GM19397 (cell line): ENCODE results near the gene PMM1.
"Not testable (repeated sequence)": the region's sequence is repeated elsewhere in the genome, so short reads cannot be mapped to it uniquely, and the experiment has no call there.

Experiments
- ATAC-seq: cut with Tn5 transposase; IDR thresholded peaks from one replicate; pipeline ENCODE4 v1.9.1; 2021; ENCODE audit warnings: mild to moderate bottlenecking, moderate library complexity; ENCODE audit not compliant: unreplicated experiment

Gene PMM1

GRCh38 chr22:41564563-41564962 lies 25.1 kb downstream of the PMM1 start:
- ATAC-seq: no peak

- ATAC-seq: no peak
These were observed 26.5 kb downstream of the PMM1 start for GRCh38 chr22:41563051-41563711.

GRCh38 chr22:41562461-41562860 lies 27.2 kb downstream of the PMM1 start:
- ATAC-seq: no peak

GRCh38 chr22:41561788-41562187 lies 27.9 kb downstream of the PMM1 start:
- ATAC-seq: no peak

GRCh38 chr22:41561335-41561734 lies 28.3 kb downstream of the PMM1 start:
- no peak for ATAC-seq

- no peak for ATAC-seq
These were observed 29.6 kb downstream of the PMM1 start for GRCh38 chr22:41560095-41560471.

GRCh38 chr22:41558241-41558630 lies 31.4 kb downstream of the PMM1 start:
- not testable (repeated sequence) for ATAC-seq

GRCh38 chr22:41557401-41558240 lies 32.0 kb downstream of the PMM1 start:
- ATAC-seq: no peak

- no peak for ATAC-seq
These were observed 33.1 kb downstream of the PMM1 start for GRCh38 chr22:41556561-41556960.

- ATAC-seq: no peak
These were observed 34.2 kb downstream of the PMM1 start for GRCh38 chr22:41555325-41555982.

- no peak for ATAC-seq
These were observed 37.6 kb downstream of the PMM1 start for GRCh38 chr22:41551877-41552582.

- no peak for ATAC-seq
These were observed 38.6 kb downstream of the PMM1 start for GRCh38 chr22:41550952-41551491.

- no peak for ATAC-seq
These were observed 40.8 kb downstream of the PMM1 start for GRCh38 chr22:41548830-41549211.

- ATAC-seq: no peak
These were observed 44.8 kb downstream of the PMM1 start for GRCh38 chr22:41544671-41545476.

- peak; percentile 93 for ATAC-seq
These were observed 45.6 kb downstream of the PMM1 start, which contains the start of gene POLR3H for GRCh38 chr22:41543854-41544670. POLR3H (minus strand) TSS chr22:41544470; CDS start chr22:41544101, 369 bp downstream.

- ATAC-seq: no peak
These were observed 47.4 kb downstream of the PMM1 start for GRCh38 chr22:41542224-41542623.

GRCh38 chr22:41541484-41541883 lies 48.2 kb downstream of the PMM1 start:
- ATAC-seq: no peak

GRCh38 chr22:41540365-41540764 lies 49.3 kb downstream of the PMM1 start:
- ATAC-seq: no peak

GRCh38 chr22:41540006-41540315 lies 49.7 kb downstream of the PMM1 start:
- ATAC-seq: no peak
